Naive thymus-derived CD4-positive, alpha-beta T cell (primary cell): ENCODE results near the gene TMEM132E. TPM values are rescaled to one million over a fixed set of nuclear protein-coding genes. Genes with fewer than 3 reads are reported as not detected.

ENCODE experiments used
- ATAC-seq: fragments of 150-1000 bp; cut with Tn5 transposase; 2 replicates; pipeline ENCODE4 v1.10.0; 2021; ENCODE audit warnings: mild to moderate bottlenecking, moderate library complexity
- CTCF ChIA-PET: fragments of 350-600 bp; sonication (Branson Sonifier 250); formaldehyde crosslinking; loops from one replicate; lab custom pipeline; 2021; ENCODE audit warnings: antibody characterized with exemption; lab: Charles Lee
- POLR2A ChIA-PET: fragments of 350-600 bp; sonication (Branson Sonifier 250); formaldehyde crosslinking; loops from one replicate; lab custom pipeline; 2021; ENCODE audit warnings: antibody characterized with exemption, inconsistent platforms; lab: Charles Lee
- DNase-seq, 9 donors: peaks; one replicate each; pipeline versions ENCODE4 v3.0.0 to v3.0.0-alpha.2; 2020 to 2022; ENCODE audit warnings: mixed read lengths in 1 of 9
- H3K27ac ChIP-seq: one replicate; pipeline ENCODE4 v1.7.0; 2013; ENCODE audit warnings: mild to moderate bottlenecking, low read depth, low read length, moderate library complexity
- H3K27me3 ChIP-seq, 2 donors: one replicate each; pipeline ENCODE4 v1.7.0; 2013; ENCODE audit warnings: low read length in 2 of 2, mild to moderate bottlenecking in 2 of 2, moderate library complexity in 2 of 2; ENCODE audit not compliant: control insufficient read depth in 2 of 2, insufficient read depth in 2 of 2
- H3K36me3 ChIP-seq, 3 experiments: 1 replicate in 2 of 3; 2 replicates in 1 of 3; pipeline ENCODE4 v1.7.0; 2013; ENCODE audit warnings: low read length in 3 of 3, mild to moderate bottlenecking in 3 of 3, moderate library complexity in 1 of 3; ENCODE audit not compliant: insufficient read depth in 3 of 3, control insufficient read depth in 2 of 3
- H3K4me1 ChIP-seq, 2 donors: one replicate each; pipeline ENCODE4 v1.7.0; 2013; ENCODE audit warnings: low read length in 2 of 2, mild to moderate bottlenecking in 2 of 2, moderate library complexity in 1 of 2; ENCODE audit not compliant: control insufficient read depth in 2 of 2, insufficient read depth in 2 of 2
- H3K4me3 ChIP-seq: 2 replicates; pipeline ENCODE4 v1.7.0; 2013; ENCODE audit warnings: mild to moderate bottlenecking, low read length
- H3K9me3 ChIP-seq, 3 experiments: 1 replicate in 2 of 3; 2 replicates in 1 of 3; pipeline ENCODE4 v1.7.0; 2013; ENCODE audit warnings: low read length in 3 of 3; ENCODE audit not compliant: control insufficient read depth in 2 of 3
- H3K27ac Mint-ChIP-seq, 9 donors: one replicate each; pipeline ENCODE4 v1.8.0; 2020 to 2022; ENCODE audit warnings: mixed read lengths in 9 of 9, mild to moderate bottlenecking in 8 of 9, moderate library complexity in 5 of 9, inconsistent platforms in 2 of 9
- H3K27me3 Mint-ChIP-seq, 5 donors: one replicate each; pipeline ENCODE4 v1.8.0; 2021 to 2022; ENCODE audit warnings: mixed read lengths in 5 of 5, mild to moderate bottlenecking in 1 of 5
- H3K36me3 Mint-ChIP-seq, 5 donors: one replicate each; pipeline ENCODE4 v1.8.0; 2020 to 2022; ENCODE audit warnings: mixed read lengths in 5 of 5, mild to moderate bottlenecking in 3 of 5, inconsistent platforms in 1 of 5
- H3K4me1 Mint-ChIP-seq, 7 donors: one replicate each; pipeline ENCODE4 v1.8.0; 2020 to 2022; ENCODE audit warnings: mixed read lengths in 7 of 7, mild to moderate bottlenecking in 3 of 7, inconsistent platforms in 1 of 7
- H3K4me3 Mint-ChIP-seq, 10 donors: one replicate each; pipeline ENCODE4 v1.8.0; 2020 to 2022; ENCODE audit warnings: mild to moderate bottlenecking in 10 of 10, mixed read lengths in 10 of 10, moderate library complexity in 6 of 10, inconsistent platforms in 2 of 10
- H3K9me3 Mint-ChIP-seq, 11 donors: one replicate each; pipeline ENCODE4 v1.8.0; 2020 to 2022; ENCODE audit warnings: mixed read lengths in 11 of 11, mild to moderate bottlenecking in 4 of 11, inconsistent platforms in 1 of 11, moderate library complexity in 1 of 11
- intact Hi-C, 2 donors: fragments of 100-400 bp; cut with micrococcal nuclease; formaldehyde crosslinking; loops; one replicate each; pipeline ENCODE4 v1.15.1; 2023
- polyA plus RNA-seq, 2 donors: library from polyadenylated mRNA; unstranded; fragments of 300-500 nt; fragmentation: Illumina TruSeq; gene quantifications; one replicate each; pipeline ENCODE4 v1.2.3, GENCODE V29; 2021
- total RNA-seq, 6 experiments: library from RNA in 5 of 6; stranded (reverse) in 5 of 6; gene quantifications; 1 replicate in 5 of 6; 2 replicates in 1 of 6; pipeline ENCODE4 v1.2.3 and lab custom pipeline; 2021 to 2026

The TMEM132E gene
- total and polyA plus RNA-seq, 7 experiments from 2014 or later: 0.10 to 0.89 (median 0.35) TPM; not detected in 1

- intact Hi-C loops: no loop called here
- peaks cover 0 to 21% (median 5%) of the 10 kb centered on the region in 5 donors for H3K27me3 Mint-ChIP-seq
These were observed 91.2 kb downstream of the TMEM132E start for GRCh38 chr17:34670618-34671017.

GRCh38 chr17:34671191-34671590 is 91.8 kb downstream of the TMEM132E start:
- Histone ChIP-seq H3K27ac (no peak overlapping the region), H3K27me3 (no peaks in the 10 kb centered on the region), H3K4me3 (no peak overlapping the region), H3K36me3 (no peaks in the 10 kb centered on the region), H3K9me3 (no peaks in the 10 kb centered on the region), H3K4me1 (no peaks in the 10 kb centered on the region)
- H3K9me3 Mint-ChIP-seq: no peaks in the 10 kb centered on the region
- POLR2A ChIA-PET: no interaction called here
- peaks cover 0 to 4% (median 0%) of the 10 kb centered on the region in 7 donors for H3K4me1 Mint-ChIP-seq
- intact Hi-C loops: no loop called here
- CTCF ChIA-PET: no interaction called here
- H3K36me3 Mint-ChIP-seq: no peaks in the 10 kb centered on the region
- H3K27ac Mint-ChIP-seq: no peak overlapping the region
- no peak for DNase-seq
- peaks cover 0 to 23% (median 7%) of the 10 kb centered on the region in 5 donors for H3K27me3 Mint-ChIP-seq
- ATAC-seq: no peak
- H3K4me3 Mint-ChIP-seq: no peak overlapping the region

More at GRCh38 chr17:34670618-34671017, 91.2 kb downstream of the TMEM132E start:
- POLR2A ChIA-PET: no interaction called here
- H3K27me3 ChIP-seq: no peaks in the 10 kb centered on the region
- H3K4me1 ChIP-seq: peaks cover 0 to 2% of the 10 kb centered on the region in 2 donors
- no peak for ATAC-seq
- no peak for DNase-seq
- H3K27ac ChIP-seq: no peak overlapping the region
- Mint-ChIP-seq H3K9me3 (no peaks in the 10 kb centered on the region), H3K4me1 (peaks cover 0 to 9% (median 3%) of the 10 kb centered on the region in 7 donors), H3K36me3 (no peaks in the 10 kb centered on the region), H3K4me3 (no peak overlapping the region), H3K27ac (no peak overlapping the region)
- CTCF ChIA-PET: no interaction called here
- H3K9me3 ChIP-seq: no peaks in the 10 kb centered on the region
- no peaks in the 10 kb centered on the region for H3K36me3 ChIP-seq
- H3K4me3 ChIP-seq: no peak overlapping the region

- ChIA-PET POLR2A (no interaction called here), CTCF (interaction anchor here (0.6 kb wide), 1 partner anchor 79 kb away, joined by 3 read pairs; no protein-coding TSS in a partner anchor)
- Histone ChIP-seq H3K27me3 (no peaks in the 10 kb centered on the region), H3K4me1 (no peaks in the 10 kb centered on the region), H3K27ac (no peak overlapping the region), H3K4me3 (no peak overlapping the region), H3K9me3 (no peaks in the 10 kb centered on the region), H3K36me3 (no peaks in the 10 kb centered on the region)
- Mint-ChIP-seq H3K4me3 (no peak overlapping the region), H3K4me1 (no peaks in the 10 kb centered on the region), H3K27me3 (peaks cover 0 to 30% (median 13%) of the 10 kb centered on the region in 5 donors), H3K27ac (no peak overlapping the region), H3K9me3 (peaks cover 0 to 1% (median 0%) of the 10 kb centered on the region in 11 donors), H3K36me3 (no peaks in the 10 kb centered on the region)
- no peak for DNase-seq
- no peak for ATAC-seq
- intact Hi-C loops: no loop called here
These were observed 92.9 kb downstream of the TMEM132E start for GRCh38 chr17:34672176-34672785.

GRCh38 chr17:34673516-34673915 is 94.1 kb downstream of the TMEM132E start:
- DNase-seq (no peak), ATAC-seq (no peak)
- intact Hi-C loops: no loop called here
- Histone ChIP-seq H3K36me3 (no peaks in the 10 kb centered on the region), H3K4me1 (no peaks in the 10 kb centered on the region), H3K27me3 (no peaks in the 10 kb centered on the region), H3K4me3 (no peak overlapping the region), H3K9me3 (no peaks in the 10 kb centered on the region), H3K27ac (no peak overlapping the region)
- ChIA-PET CTCF (no interaction called here), POLR2A (no interaction called here)
- H3K9me3 Mint-ChIP-seq: peaks cover 0 to 3% (median 0%) of the 10 kb centered on the region in 11 donors
- no peak overlapping the region for H3K27ac Mint-ChIP-seq
- H3K27me3 Mint-ChIP-seq: peaks cover 0 to 30% (median 19%) of the 10 kb centered on the region in 5 donors
- no peaks in the 10 kb centered on the region for H3K4me1 Mint-ChIP-seq
- H3K36me3 Mint-ChIP-seq: no peaks in the 10 kb centered on the region
- no peak overlapping the region for H3K4me3 Mint-ChIP-seq

GRCh38 chr17:34673995-34674890 is 94.9 kb downstream of the TMEM132E start:
- no peak overlapping the region for H3K4me3 ChIP-seq
- DNase-seq (no peak), ATAC-seq (no peak)
- H3K9me3 ChIP-seq: no peaks in the 10 kb centered on the region
- Mint-ChIP-seq H3K4me1 (no peaks in the 10 kb centered on the region), H3K9me3 (peaks cover 0 to 6% (median 0%) of the 10 kb centered on the region in 11 donors), H3K27ac (no peak overlapping the region), H3K36me3 (no peaks in the 10 kb centered on the region), H3K27me3 (peaks cover 0 to 32% (median 23%) of the 10 kb centered on the region in 5 donors), H3K4me3 (no peak overlapping the region)
- H3K4me1 ChIP-seq: no peaks in the 10 kb centered on the region
- no peak overlapping the region for H3K27ac ChIP-seq
- ChIA-PET POLR2A (no interaction called here), CTCF (no interaction called here)
- no peaks in the 10 kb centered on the region for H3K36me3 ChIP-seq
- no peaks in the 10 kb centered on the region for H3K27me3 ChIP-seq
- intact Hi-C loops: no loop called here

GRCh38 chr17:34675143-34675542 is 95.8 kb downstream of the TMEM132E start:
- CTCF ChIA-PET: no interaction called here
- DNase-seq: no peak

More at GRCh38 chr17:34675143-34675542, 95.8 kb downstream of the TMEM132E start:
- Mint-ChIP-seq H3K4me1 (no peaks in the 10 kb centered on the region), H3K36me3 (no peaks in the 10 kb centered on the region), H3K9me3 (peaks cover 0 to 6% (median 0%) of the 10 kb centered on the region in 11 donors), H3K4me3 (no peak overlapping the region), H3K27ac (no peak overlapping the region), H3K27me3 (peaks cover 0 to 27% (median 15%) of the 10 kb centered on the region in 5 donors)
- Histone ChIP-seq H3K36me3 (no peaks in the 10 kb centered on the region), H3K27me3 (no peaks in the 10 kb centered on the region), H3K4me3 (no peak overlapping the region), H3K4me1 (no peaks in the 10 kb centered on the region), H3K9me3 (no peaks in the 10 kb centered on the region), H3K27ac (no peak overlapping the region)
- intact Hi-C loops: no loop called here
- ATAC-seq: no peak
- POLR2A ChIA-PET: no interaction called here
